Lower leg skin (tissue), 4 donors: ENCODE results near the gene SYTL2. TPM values are rescaled to one million over a fixed set of nuclear protein-coding genes. Genes with fewer than 3 reads are reported as not detected.

Experiments
- DNase-seq, 2 donors: peaks; one replicate each; pipeline ENCODE4 v3.0.0-alpha.2; 2019; ENCODE audit warnings: low spot score in 2 of 2
- H3K4me3 ChIP-seq: fragments of 200-600 bp; sonication (generic); 2 replicates; pipeline ENCODE4 v1.5.1; 2017; ENCODE audit warnings: mild to moderate bottlenecking, low read depth; ENCODE audit not compliant: poor library complexity, severe bottlenecking
- POLR2A ChIP-seq, 2 donors: fragments of 450-650 bp; IDR thresholded peaks; one replicate each; pipeline ENCODE4 v1.6.1; 2016 to 2017; ENCODE audit warnings: antibody characterized with exemption in 2 of 2, mild to moderate bottlenecking in 1 of 2, moderate library complexity in 1 of 2
- WGBS, 2 donors: methylation state at CpG; one replicate each; pipeline ENCODE4 v1.1.5; 2018; 5-methylcytosine and 5-hydroxymethylcytosine counted together
- intact Hi-C: fragments of 100-400 bp; cut with DNase I; formaldehyde crosslinking; loops from one replicate; pipeline ENCODE4 v1.15.0; 2023; ENCODE audit warnings: low total_unique reads
- total RNA-seq, 4 donors: library from RNA; depleted of rRNA; stranded (reverse); fragments of >200 nt; gene quantifications; one replicate each; pipeline ENCODE4 v1.1.0, GENCODE V29; 2016
- TF ChIP-seq, protein P1 (sequence below), 3 donors: fragments of 450-650 bp; IDR thresholded peaks; one replicate each; pipeline ENCODE4 v1.5.1; 2016; ENCODE audit warnings: antibody characterized with exemption in 3 of 3, mild to moderate bottlenecking in 3 of 3, moderate library complexity in 2 of 3

Gene SYTL2
- total RNA-seq, 4 donors from 2014 or later, result 4.2 to 13.2 (median 8.9) TPM

DNA sequence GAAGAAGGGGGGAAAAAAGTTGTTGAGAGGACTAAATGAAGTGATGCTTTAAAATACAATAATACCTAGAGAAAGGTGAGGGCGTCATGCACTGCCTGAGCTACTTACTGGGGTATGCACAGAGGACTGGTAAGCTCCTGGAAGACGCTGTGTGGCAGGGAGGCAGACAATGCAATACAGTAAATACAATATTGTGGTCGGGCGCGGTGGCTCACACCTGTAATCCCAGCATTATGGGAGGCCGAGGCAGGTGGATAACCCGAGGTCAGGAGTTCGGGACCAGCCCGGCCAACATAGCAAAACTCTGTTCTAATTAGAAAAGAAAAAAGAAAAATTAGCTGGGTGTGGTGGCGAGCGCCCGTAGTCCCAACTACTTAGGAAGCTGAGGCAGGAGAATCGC, 683 bp upstream of the SYTL2 start:
- intact Hi-C loops, result no loop called here
- 76 to 82% methylated on average over 13 of the region's 13 CpGs for WGBS, 2 donors
- DNase-seq, result no peak
- TF ChIP-seq, protein P1, sequence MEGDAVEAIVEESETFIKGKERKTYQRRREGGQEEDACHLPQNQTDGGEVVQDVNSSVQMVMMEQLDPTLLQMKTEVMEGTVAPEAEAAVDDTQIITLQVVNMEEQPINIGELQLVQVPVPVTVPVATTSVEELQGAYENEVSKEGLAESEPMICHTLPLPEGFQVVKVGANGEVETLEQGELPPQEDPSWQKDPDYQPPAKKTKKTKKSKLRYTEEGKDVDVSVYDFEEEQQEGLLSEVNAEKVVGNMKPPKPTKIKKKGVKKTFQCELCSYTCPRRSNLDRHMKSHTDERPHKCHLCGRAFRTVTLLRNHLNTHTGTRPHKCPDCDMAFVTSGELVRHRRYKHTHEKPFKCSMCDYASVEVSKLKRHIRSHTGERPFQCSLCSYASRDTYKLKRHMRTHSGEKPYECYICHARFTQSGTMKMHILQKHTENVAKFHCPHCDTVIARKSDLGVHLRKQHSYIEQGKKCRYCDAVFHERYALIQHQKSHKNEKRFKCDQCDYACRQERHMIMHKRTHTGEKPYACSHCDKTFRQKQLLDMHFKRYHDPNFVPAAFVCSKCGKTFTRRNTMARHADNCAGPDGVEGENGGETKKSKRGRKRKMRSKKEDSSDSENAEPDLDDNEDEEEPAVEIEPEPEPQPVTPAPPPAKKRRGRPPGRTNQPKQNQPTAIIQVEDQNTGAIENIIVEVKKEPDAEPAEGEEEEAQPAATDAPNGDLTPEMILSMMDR (IDR thresholded peaks at IDR 0.05), result no peak
- H3K4me3 ChIP-seq, result no peak overlapping the region

DNA sequence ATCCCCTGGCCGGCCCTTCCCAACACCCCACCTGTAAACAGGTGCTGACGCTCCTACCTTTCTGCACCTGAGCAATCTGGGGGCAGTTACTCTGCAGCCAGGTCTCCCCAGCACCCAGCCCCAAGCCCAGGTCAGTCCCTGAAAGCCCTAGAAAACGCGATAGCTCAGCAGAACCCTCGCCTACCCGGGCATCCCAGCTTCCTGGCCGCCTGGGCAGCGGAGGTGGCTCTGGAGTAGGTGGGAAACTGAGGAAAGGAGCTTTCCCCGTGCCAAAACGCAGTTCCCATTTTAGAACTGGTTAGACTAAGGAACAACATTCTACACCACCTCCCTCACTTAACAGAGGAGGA, 445 bp downstream of the SYTL2 start:
- 5 to 7% methylated on average over 10 of the region's 10 CpGs for WGBS, 2 donors
- peak overlapping the region; percentile 22 for H3K4me3 ChIP-seq
- TF ChIP-seq, protein P1 (IDR thresholded peaks at IDR 0.05), result no peak
- no peak for TF ChIP-seq POLR2A (IDR thresholded peaks at IDR 0.05)
- intact Hi-C loops, result no loop called here
- no peak for DNase-seq

- intact Hi-C loops, result no loop called here
Observed at GRCh38 chr11:85809863-85810262, 1.1 kb downstream of the SYTL2 start.

GRCh38 chr11:85809191-85809590, 1.8 kb downstream of the SYTL2 start:
- no peak for DNase-seq
- TF ChIP-seq, protein P1 (IDR thresholded peaks at IDR 0.05), result no peak
- no peak for TF ChIP-seq POLR2A (IDR thresholded peaks at IDR 0.05)
- WGBS, 2 donors, result 71 to 82% methylated on average over 4 of the region's 4 CpGs
- intact Hi-C loops, result no loop called here
- no peak overlapping the region for H3K4me3 ChIP-seq

More at GRCh38 chr11:85809863-85810262, 1.1 kb downstream of the SYTL2 start:
- 19 to 45% methylated on average over 4 of the region's 4 CpGs for WGBS, 2 donors
- no peak overlapping the region for H3K4me3 ChIP-seq
- DNase-seq, result no peak
- TF ChIP-seq, protein P1 (IDR thresholded peaks at IDR 0.05), result no peak
- no peak for TF ChIP-seq POLR2A (IDR thresholded peaks at IDR 0.05)

- no peak for DNase-seq
- intact Hi-C loops, result no loop called here
- TF ChIP-seq, protein P1 (IDR thresholded peaks at IDR 0.05), result no peak
- TF ChIP-seq POLR2A (IDR thresholded peaks at IDR 0.05), result no peak
- 22 to 26% methylated on average over 2 of the region's 2 CpGs for WGBS, 2 donors
- H3K4me3 ChIP-seq, result no peak overlapping the region
Observed at GRCh38 chr11:85806876-85807275, 4.1 kb downstream of the SYTL2 start.

GRCh38 chr11:85806016-85806415, 4.9 kb downstream of the SYTL2 start:
- intact Hi-C loops, result no loop called here
- no peak for DNase-seq
- TF ChIP-seq POLR2A (IDR thresholded peaks at IDR 0.05), result no peak
- H3K4me3 ChIP-seq, result no peak overlapping the region
